K562 (cell line): Measurements from ENCODE around the gene CALU.

Experiments used
- CHD1 ChIP-seq: fragments of 200-600 bp; sonication (generic); IDR thresholded peaks from one replicate; pipeline ENCODE4 v1.6.1; 2012; ENCODE audit warnings: mild to moderate bottlenecking, moderate library complexity, low read length, inconsistent platforms
- CTCF ChIP-seq, 3 experiments: IDR thresholded peaks in 2 of 3; conservative IDR thresholded peaks in 1 of 3; 2 replicates each; pipeline ENCODE4 v1.5.1; 2011 to 2012; ENCODE audit warnings: low read length in 3 of 3, mild to moderate bottlenecking in 3 of 3, control low read depth in 2 of 3, improper control_type of control experiment in 1 of 3, inconsistent platforms in 1 of 3, low read depth in 1 of 3, mixed read lengths in 1 of 3, moderate library complexity in 1 of 3; ENCODE audit not compliant: insufficient read depth in 2 of 3
- FOXM1 ChIP-seq, 2 experiments: fragments of 450-650 bp in 1 of 2; sonication (generic) in 1 of 2; formaldehyde crosslinking in 1 of 2; IDR thresholded peaks; 2 replicates each; pipeline versions ENCODE4 v1.6.1 to v1.9.0; 2017 to 2022; ENCODE audit warnings: low read depth in 2 of 2, mild to moderate bottlenecking in 2 of 2, missing genetic modification reagents in 1 of 2, moderate library complexity in 1 of 2
- MCM7 ChIP-seq, 2 experiments: fragments of 450-650 bp; IDR thresholded peaks; 2 replicates each; pipeline ENCODE4 v1.6.1; 2016 to 2018
- ZFP36 ChIP-seq: fragments of 150-350 bp; IDR thresholded peaks from 2 replicates; pipeline ENCODE4 v1.6.1; 2018; ENCODE audit warnings: low read length, low read depth; ENCODE audit not compliant: partially characterized antibody

- TF ChIP-seq ZFP36 (no peak), CTCF (IDR thresholded peaks at IDR 0.05 in 2 of 3, conservative IDR thresholded peaks at IDR 0.05 in 1 of 3; ENCODE audit: insufficient read depth in 2 of 3, low read depth in 1 of 3, low read length in 3 of 3) (no peak), CHD1 (no peak), MCM7 (IDR thresholded peaks at IDR 0.05) (no peak), FOXM1 (IDR thresholded peaks at IDR 0.05; ENCODE audit: low read depth) (no peak), FOXM1 (CRISPR knock-in tag; IDR thresholded peaks at IDR 0.05; ENCODE audit: low read depth) (no peak)
Observed at GRCh38 chr7:128805225-128805624, 66.1 kb downstream of the CALU start.
